ENCODE data around the gene TGFBRAP1.

TGFBRAP1 gene

GRCh38 chr2:105238664-105239240, 90.8 kb downstream of the TGFBRAP1 start:
- DNase-seq (ENCODE audit: low spot score), result no peak

GRCh38 chr2:105237045-105237765, 92.3 kb downstream of the TGFBRAP1 start:
- no peak for DNase-seq (ENCODE audit: low spot score)

- DNase-seq (ENCODE audit: low spot score), result no peak
Observed at GRCh38 chr2:105236060-105236424, 93.5 kb downstream of the TGFBRAP1 start.

- peak; percentile 76 for DNase-seq (ENCODE audit: low spot score)
Observed at GRCh38 chr2:105235388-105236059, 94.0 kb downstream of the TGFBRAP1 start.

- no peak for DNase-seq (ENCODE audit: low spot score)
Observed at GRCh38 chr2:105231232-105231619, 98.3 kb downstream of the TGFBRAP1 start.

- peak; percentile 31 for DNase-seq (ENCODE audit: low spot score)
Observed at GRCh38 chr2:105224444-105224843, 105.1 kb downstream of the TGFBRAP1 start.

GRCh38 chr2:105220604-105221003, 108.9 kb downstream of the TGFBRAP1 start:
- no peak for DNase-seq (ENCODE audit: low spot score)

GRCh38 chr2:105215586-105216192, 113.8 kb downstream of the TGFBRAP1 start:
- DNase-seq (ENCODE audit: low spot score), result no peak
